ENCODE data around the gene RTEL1.
"Not testable (repeated sequence)": the region's sequence is repeated elsewhere in the genome, so short reads cannot be mapped to it uniquely, and the experiment has no call there.

RTEL1 gene, protein sequence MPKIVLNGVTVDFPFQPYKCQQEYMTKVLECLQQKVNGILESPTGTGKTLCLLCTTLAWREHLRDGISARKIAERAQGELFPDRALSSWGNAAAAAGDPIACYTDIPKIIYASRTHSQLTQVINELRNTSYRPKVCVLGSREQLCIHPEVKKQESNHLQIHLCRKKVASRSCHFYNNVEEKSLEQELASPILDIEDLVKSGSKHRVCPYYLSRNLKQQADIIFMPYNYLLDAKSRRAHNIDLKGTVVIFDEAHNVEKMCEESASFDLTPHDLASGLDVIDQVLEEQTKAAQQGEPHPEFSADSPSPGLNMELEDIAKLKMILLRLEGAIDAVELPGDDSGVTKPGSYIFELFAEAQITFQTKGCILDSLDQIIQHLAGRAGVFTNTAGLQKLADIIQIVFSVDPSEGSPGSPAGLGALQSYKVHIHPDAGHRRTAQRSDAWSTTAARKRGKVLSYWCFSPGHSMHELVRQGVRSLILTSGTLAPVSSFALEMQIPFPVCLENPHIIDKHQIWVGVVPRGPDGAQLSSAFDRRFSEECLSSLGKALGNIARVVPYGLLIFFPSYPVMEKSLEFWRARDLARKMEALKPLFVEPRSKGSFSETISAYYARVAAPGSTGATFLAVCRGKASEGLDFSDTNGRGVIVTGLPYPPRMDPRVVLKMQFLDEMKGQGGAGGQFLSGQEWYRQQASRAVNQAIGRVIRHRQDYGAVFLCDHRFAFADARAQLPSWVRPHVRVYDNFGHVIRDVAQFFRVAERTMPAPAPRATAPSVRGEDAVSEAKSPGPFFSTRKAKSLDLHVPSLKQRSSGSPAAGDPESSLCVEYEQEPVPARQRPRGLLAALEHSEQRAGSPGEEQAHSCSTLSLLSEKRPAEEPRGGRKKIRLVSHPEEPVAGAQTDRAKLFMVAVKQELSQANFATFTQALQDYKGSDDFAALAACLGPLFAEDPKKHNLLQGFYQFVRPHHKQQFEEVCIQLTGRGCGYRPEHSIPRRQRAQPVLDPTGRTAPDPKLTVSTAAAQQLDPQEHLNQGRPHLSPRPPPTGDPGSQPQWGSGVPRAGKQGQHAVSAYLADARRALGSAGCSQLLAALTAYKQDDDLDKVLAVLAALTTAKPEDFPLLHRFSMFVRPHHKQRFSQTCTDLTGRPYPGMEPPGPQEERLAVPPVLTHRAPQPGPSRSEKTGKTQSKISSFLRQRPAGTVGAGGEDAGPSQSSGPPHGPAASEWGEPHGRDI (N-terminal part only)

GRCh38 chr20:63657937-63658748, at the start of gene RTEL1:
TSS of gene RTEL1 (plus strand) at chr20:63658312. CDS start at chr20:63659403, 1,091 bp downstream.
- DNase-seq (ENCODE audit: low read depth in 2 of 2) = peak; percentile 82 to 86

DNA sequence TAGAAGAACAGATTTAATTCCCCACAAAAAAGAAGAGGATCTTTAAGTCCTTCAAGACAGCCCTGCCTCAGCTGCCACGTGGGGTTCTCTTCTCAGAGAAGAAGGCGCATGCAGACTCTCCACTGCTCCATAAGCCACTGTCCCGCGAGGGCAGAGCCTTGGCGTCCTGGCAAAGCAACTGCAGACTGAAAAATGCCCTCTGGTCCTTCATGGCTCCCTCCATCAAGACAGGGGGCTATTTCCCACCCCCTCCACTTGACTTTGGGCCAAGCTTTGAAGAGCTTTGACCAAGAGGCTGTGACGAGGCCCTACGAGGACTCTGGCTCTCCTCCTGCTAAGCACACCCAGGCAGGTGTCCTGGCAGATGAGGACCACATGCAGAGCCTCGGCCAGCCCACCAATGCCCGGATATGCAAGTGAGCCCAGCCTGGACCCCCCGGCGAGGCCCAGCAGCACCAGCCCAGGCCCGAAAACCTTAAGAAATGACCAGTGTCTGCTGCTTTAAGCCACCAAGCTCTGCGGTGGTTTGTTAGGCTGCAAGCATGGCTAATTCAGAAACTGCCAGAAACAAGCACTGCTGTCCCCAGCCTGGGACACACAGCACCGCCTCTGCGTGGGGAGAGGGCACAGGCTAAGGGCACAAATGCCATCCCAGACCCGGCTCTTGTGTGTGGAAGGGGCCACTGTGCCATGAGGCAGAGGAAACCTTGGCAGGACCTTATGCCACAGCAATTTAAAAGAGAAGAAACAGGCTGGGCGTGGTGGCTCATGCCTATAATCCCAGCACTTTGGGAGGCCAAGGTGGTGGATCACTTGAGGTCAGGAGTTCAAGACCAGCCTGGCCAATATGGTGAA, 47.3 kb upstream of the RTEL1 start:
- DNase-seq (ENCODE audit: low read depth in 2 of 2) = no peak

DNA sequence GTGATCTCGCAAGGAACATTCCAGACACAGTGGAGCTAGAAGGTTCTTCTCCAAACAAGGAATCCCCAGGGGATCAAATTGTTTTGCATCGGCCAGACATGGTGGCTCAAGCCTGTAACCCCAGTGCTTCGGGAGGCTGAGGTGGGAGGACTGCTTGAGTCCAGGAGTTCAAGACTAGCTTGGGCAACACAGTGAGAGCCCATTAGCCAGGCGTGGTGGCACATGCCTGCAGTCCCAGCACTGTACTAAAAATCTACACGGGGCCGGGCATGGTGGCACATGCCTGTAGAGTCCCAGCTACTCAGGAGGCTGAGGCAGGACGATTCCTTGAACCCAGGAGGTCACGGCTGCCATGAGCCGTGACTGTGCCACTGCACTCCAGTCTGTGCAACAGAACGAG, 46.5 kb upstream of the RTEL1 start:
- DNase-seq (ENCODE audit: low read depth in 2 of 2) = no peak

DNA sequence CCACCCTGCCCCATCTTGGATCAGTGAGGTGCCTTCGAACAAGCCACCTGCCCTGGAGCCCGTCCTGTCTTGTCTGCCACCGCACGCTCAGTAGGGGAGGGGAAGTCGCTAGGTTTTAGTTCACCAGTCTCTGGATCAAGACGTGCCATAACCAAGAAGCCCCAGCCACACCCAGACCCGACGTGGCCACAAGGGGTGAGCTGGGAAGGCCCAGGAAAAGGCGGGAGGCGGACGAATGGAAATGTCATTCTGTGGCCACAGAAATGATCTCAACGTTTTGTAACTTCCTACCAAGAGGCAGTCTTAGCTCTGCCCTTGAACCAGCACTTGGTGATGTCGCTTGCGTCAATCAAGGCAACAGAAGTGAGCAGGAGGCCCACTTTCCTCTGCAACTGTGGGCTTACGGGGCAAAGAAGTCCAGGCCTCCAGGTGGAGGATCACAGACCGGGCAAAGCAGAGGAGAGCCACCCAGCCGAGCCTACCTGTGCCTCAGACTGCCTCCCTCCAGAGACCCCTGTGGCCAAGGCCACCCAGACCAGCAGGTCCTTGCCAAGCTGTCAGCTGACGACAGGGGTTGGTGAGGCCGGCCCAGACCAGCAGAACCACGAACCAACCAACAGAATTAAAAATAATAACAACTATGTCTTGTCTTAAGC, 45.7 kb upstream of the RTEL1 start:
- no peak for DNase-seq (ENCODE audit: low read depth in 2 of 2)

DNA sequence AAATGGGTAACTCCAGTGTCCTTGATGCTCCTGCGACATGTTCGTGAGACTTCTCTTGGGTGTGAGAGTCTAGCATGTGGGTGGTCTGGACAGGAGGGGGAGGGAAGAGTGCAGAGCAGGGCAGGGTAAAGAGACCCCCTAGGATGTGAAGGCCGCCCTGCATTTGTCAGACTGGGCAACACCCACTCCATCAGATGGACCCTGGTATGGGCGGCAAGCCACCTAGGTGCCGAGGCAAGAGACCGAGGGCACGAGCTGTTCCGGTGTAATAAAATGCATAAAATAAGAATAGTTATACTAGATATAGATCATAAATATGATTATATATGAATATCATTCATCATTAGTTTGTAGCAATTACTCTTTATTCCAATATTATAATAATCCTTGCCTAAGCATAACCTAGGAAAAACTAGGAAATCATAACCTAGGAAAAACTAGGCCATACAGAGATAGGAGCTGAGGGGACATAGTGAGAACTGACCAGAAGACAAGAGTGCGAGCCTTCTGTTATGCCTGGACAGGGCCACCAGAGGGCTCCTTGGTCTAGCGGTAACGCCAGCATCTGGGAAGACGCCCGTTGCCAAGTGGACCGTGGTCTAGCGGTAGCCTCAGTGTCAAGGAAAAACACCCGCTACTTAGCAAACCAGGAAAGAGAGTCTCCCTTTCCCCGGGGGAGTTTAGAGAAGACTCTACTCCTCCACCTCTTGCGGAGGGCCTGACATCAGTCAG, 44.1 kb upstream of the RTEL1 start:
- DNase-seq (ENCODE audit: low read depth in 2 of 2) = not testable (repeated sequence)

GRCh38 chr20:63617092-63617875, 40.8 kb upstream of the RTEL1 start:
- DNase-seq (ENCODE audit: low read depth in 2 of 2) = no peak

- no peak for DNase-seq (ENCODE audit: low read depth in 2 of 2)
Observed at GRCh38 chr20:63617876-63618265, 40.2 kb upstream of the RTEL1 start.

GRCh38 chr20:63618291-63618980, 39.7 kb upstream of the RTEL1 start:
- no peak for DNase-seq (ENCODE audit: low read depth in 2 of 2)

GRCh38 chr20:63619086-63619485, 39.0 kb upstream of the RTEL1 start:
- no peak for DNase-seq (ENCODE audit: low read depth in 2 of 2)

DNA sequence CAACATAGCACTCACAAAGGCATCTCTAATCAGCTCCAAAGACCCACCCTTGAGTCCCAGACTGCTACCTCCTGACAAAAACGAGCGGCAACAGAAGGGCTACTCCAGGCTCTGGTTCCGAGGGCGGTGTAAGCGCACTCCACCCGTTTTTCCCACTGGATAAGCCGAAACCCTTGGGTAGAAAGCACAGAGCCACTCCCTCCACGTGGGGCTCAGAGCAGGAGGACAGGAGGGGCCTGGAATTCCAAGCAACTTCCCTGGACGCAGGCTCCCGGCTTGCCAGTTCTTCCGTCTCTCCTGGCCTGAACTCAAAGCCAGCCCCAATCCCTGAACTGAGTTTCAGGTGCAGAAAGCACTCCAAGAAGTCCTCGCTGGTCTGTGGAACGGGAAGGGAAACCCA, 38.6 kb upstream of the RTEL1 start:
- no peak for DNase-seq (ENCODE audit: low read depth in 2 of 2)

DNA sequence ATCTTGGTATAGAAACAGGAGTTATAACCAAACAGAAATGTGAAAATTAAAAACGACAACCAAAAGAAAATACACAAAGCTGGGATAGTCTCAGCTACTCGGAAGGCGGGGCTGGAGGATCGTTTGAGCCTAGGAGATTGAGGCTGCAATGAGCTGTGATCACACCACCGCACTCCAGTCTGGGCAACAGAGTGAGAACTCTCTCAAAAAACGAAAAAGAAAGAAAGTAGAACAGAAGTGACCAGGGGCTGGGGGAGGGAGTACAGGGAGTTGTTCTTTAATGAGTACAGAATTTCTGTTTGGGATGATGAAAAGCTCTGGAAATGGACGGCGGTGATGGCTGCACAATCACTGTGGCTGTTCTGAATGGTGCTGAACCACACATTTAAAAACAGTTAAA, 37.1 kb upstream of the RTEL1 start:
- no peak for DNase-seq (ENCODE audit: low read depth in 2 of 2)

- no peak for DNase-seq (ENCODE audit: low read depth in 2 of 2)
Observed at GRCh38 chr20:63622096-63622495, 36.0 kb upstream of the RTEL1 start.

- DNase-seq (ENCODE audit: low read depth in 2 of 2) = no peak
Observed at GRCh38 chr20:63622732-63623131, 35.4 kb upstream of the RTEL1 start.

- no peak for DNase-seq (ENCODE audit: low read depth in 2 of 2)
Observed at GRCh38 chr20:63624486-63624885, 33.6 kb upstream of the RTEL1 start.

DNA sequence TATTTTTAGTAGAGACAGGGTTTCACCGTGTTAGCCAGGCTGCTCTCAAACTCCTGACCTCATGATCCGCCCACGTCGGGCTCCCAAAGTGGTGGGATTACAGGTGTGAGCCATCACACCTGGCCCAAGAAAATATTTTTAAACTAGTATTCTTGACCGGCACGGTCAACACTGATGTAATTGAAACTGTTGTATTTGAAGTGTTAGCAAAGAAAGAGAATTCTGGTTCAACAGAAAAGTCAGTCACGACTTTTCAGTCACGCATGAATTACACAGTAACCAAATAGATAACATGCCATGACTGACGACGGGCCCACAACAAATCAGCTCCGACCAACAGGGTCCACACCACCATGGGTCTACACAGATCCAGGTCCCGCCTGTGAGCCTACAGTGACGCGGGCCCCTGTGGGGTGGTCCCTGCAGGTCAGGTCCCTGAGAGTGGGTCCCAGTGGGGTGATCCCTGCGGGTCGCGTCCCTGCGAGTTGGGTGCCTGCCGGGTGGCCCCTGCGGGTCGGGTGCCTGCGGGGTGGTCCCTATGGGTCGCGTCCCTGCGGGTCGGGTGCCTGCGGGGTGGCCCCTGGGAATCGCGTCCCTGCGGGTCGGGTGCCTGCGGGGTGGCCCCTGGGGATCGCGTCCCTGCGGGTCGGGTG, 32.2 kb upstream of the RTEL1 start:
- no peak for DNase-seq (ENCODE audit: low read depth in 2 of 2)

- peak; percentile 65 to 66 for DNase-seq (ENCODE audit: low read depth in 2 of 2)
Observed at GRCh38 chr20:63626424-63627128, 31.5 kb upstream of the RTEL1 start, which contains the start of gene GMEB2. TSS of gene GMEB2 (minus strand) at chr20:63627101. CDS start at chr20:63619397, 7,704 bp downstream.
